CD4-positive, CD25-positive, alpha-beta regulatory T cell (primary cell): ENCODE measurements around the gene DISC1. TPM values are rescaled to one million over a fixed set of nuclear protein-coding genes. Genes with fewer than 3 reads are reported as not detected.

Experiments
- ATAC-seq, 2 donors: fragments of 150-1000 bp; cut with Tn5 transposase; one replicate each; pipeline ENCODE4 v1.10.0; 2021; ENCODE audit warnings: low read depth in 2 of 2, moderate number of reproducible peaks in 2 of 2, moderate library complexity in 1 of 2
- DNase-seq, 3 donors: peaks; one replicate each; pipeline versions ENCODE4 v3.0.0 to v3.0.0-alpha.2; 2012 to 2022; ENCODE audit warnings: mixed read lengths in 1 of 3
- H3K27ac ChIP-seq: one replicate; pipeline ENCODE4 v1.7.0; 2013; ENCODE audit warnings: mild to moderate bottlenecking, low read length; ENCODE audit not compliant: insufficient read depth, poor library complexity, severe bottlenecking
- H3K27me3 ChIP-seq: one replicate; pipeline ENCODE4 v1.7.0; 2013; ENCODE audit warnings: low read length; ENCODE audit not compliant: control insufficient read depth, insufficient read depth
- H3K36me3 ChIP-seq: one replicate; pipeline ENCODE4 v1.7.0; 2013; ENCODE audit warnings: mild to moderate bottlenecking, low read length, moderate library complexity; ENCODE audit not compliant: control insufficient read depth, insufficient read depth
- H3K4me1 ChIP-seq: 2 replicates; pipeline ENCODE4 v1.7.0; 2013; ENCODE audit warnings: mild to moderate bottlenecking, low read length; ENCODE audit not compliant: insufficient read depth, control insufficient read depth, poor library complexity, severe bottlenecking
- H3K4me3 ChIP-seq: one replicate; pipeline ENCODE4 v1.7.0; 2013; ENCODE audit warnings: low read depth, mild to moderate bottlenecking, low read length, moderate library complexity
- H3K9me3 ChIP-seq, 2 experiments: 1 replicate in 1 of 2; 2 replicates in 1 of 2; pipeline ENCODE4 v1.7.0; 2013; ENCODE audit warnings: low read length in 2 of 2, mild to moderate bottlenecking in 1 of 2, moderate library complexity in 1 of 2; ENCODE audit not compliant: control insufficient read depth in 2 of 2
- H3K27ac Mint-ChIP-seq, 3 donors: one replicate each; pipeline ENCODE4 v1.8.0; 2020 to 2022; ENCODE audit warnings: mild to moderate bottlenecking in 3 of 3, mixed read lengths in 3 of 3, moderate library complexity in 2 of 3
- H3K27me3 Mint-ChIP-seq: one replicate; pipeline ENCODE4 v1.8.0; 2022; ENCODE audit warnings: mild to moderate bottlenecking, mixed read lengths
- H3K36me3 Mint-ChIP-seq: one replicate; pipeline ENCODE4 v1.8.0; 2020; ENCODE audit warnings: mixed read lengths
- H3K4me1 Mint-ChIP-seq, 4 donors: one replicate each; pipeline ENCODE4 v1.8.0; 2020 to 2022; ENCODE audit warnings: mixed read lengths in 4 of 4, mild to moderate bottlenecking in 1 of 4
- H3K4me3 Mint-ChIP-seq, 4 donors: one replicate each; pipeline ENCODE4 v1.8.0; 2020 to 2022; ENCODE audit warnings: mild to moderate bottlenecking in 4 of 4, mixed read lengths in 4 of 4, moderate library complexity in 3 of 4
- H3K9me3 Mint-ChIP-seq, 7 donors: one replicate each; pipeline ENCODE4 v1.8.0; 2020 to 2022; ENCODE audit warnings: mixed read lengths in 7 of 7, mild to moderate bottlenecking in 3 of 7, moderate library complexity in 2 of 7
- polyA plus RNA-seq, 4 donors: library from polyadenylated mRNA; unstranded; fragments of 300-500 nt; fragmentation: Illumina TruSeq; gene quantifications; one replicate each; pipeline ENCODE4 v1.2.3, GENCODE V29; 2021
- total RNA-seq: library from RNA; stranded (reverse); gene quantifications from one replicate; pipeline ENCODE4 v1.2.3, GENCODE V29; 2022

The DISC1 gene
- total and polyA plus RNA-seq, 5 donors from 2014 or later: 0.78 to 25.5 (median 2.5) TPM

- no peaks in the 10 kb centered on the region for H3K27me3 ChIP-seq
- H3K4me3 ChIP-seq: no peak overlapping the region
- no peak overlapping the region for H3K27ac ChIP-seq
- ATAC-seq: no peak
- no peaks in the 10 kb centered on the region for H3K4me1 ChIP-seq
- no peak overlapping the region for H3K27ac Mint-ChIP-seq
- no peak overlapping the region for H3K4me3 Mint-ChIP-seq
- no peak for DNase-seq
- peaks cover 9% of the 10 kb centered on the region for H3K36me3 Mint-ChIP-seq
- no peaks in the 10 kb centered on the region for H3K36me3 ChIP-seq
- H3K27me3 Mint-ChIP-seq: no peaks in the 10 kb centered on the region
- peaks cover 0 to 3% (median 0%) of the 10 kb centered on the region in 4 donors for H3K4me1 Mint-ChIP-seq
- H3K9me3 Mint-ChIP-seq: peaks cover 0 to 10% (median 2%) of the 10 kb centered on the region in 7 donors
- H3K9me3 ChIP-seq: no peaks in the 10 kb centered on the region
These were observed 109.9 kb downstream of the DISC1 start for GRCh38 chr1:231736464-231736863.

GRCh38 chr1:231738554-231738953 is 112.0 kb downstream of the DISC1 start:
- Mint-ChIP-seq H3K27me3 (no peaks in the 10 kb centered on the region), H3K4me1 (peaks cover 0 to 3% (median 0%) of the 10 kb centered on the region in 4 donors), H3K27ac (peak overlapping the region in 1 of 3 donors; percentile 29), H3K36me3 (peaks cover 15% of the 10 kb centered on the region), H3K4me3 (no peak overlapping the region), H3K9me3 (peaks cover 0 to 4% (median 2%) of the 10 kb centered on the region in 7 donors)
- Histone ChIP-seq H3K27ac (no peak overlapping the region), H3K4me1 (no peaks in the 10 kb centered on the region), H3K36me3 (no peaks in the 10 kb centered on the region), H3K27me3 (no peaks in the 10 kb centered on the region), H3K4me3 (no peak overlapping the region), H3K9me3 (no peaks in the 10 kb centered on the region)
- DNase-seq (no peak), ATAC-seq (no peak)

GRCh38 chr1:231743966-231744365 is 117.4 kb downstream of the DISC1 start:
- H3K4me1 ChIP-seq: no peaks in the 10 kb centered on the region
- H3K36me3 ChIP-seq: no peaks in the 10 kb centered on the region
- Mint-ChIP-seq H3K4me1 (peaks cover 0 to 3% (median 2%) of the 10 kb centered on the region in 4 donors), H3K9me3 (peaks cover 0 to 10% (median 0%) of the 10 kb centered on the region in 7 donors), H3K27me3 (no peaks in the 10 kb centered on the region), H3K36me3 (peaks cover 31% of the 10 kb centered on the region), H3K4me3 (no peak overlapping the region), H3K27ac (peak overlapping the region in 1 of 3 donors; percentile 14)
- DNase-seq: no peak
- H3K27ac ChIP-seq: no peak overlapping the region
- no peaks in the 10 kb centered on the region for H3K27me3 ChIP-seq
- no peak overlapping the region for H3K4me3 ChIP-seq
- H3K9me3 ChIP-seq: no peaks in the 10 kb centered on the region
- no peak for ATAC-seq

- no peaks in the 10 kb centered on the region for H3K4me1 ChIP-seq
- no peaks in the 10 kb centered on the region for H3K27me3 Mint-ChIP-seq
- no peak for DNase-seq
- H3K9me3 Mint-ChIP-seq: peaks cover 0 to 11% (median 2%) of the 10 kb centered on the region in 7 donors
- H3K36me3 ChIP-seq: peaks cover 26% of the 10 kb centered on the region
- no peak overlapping the region for H3K27ac Mint-ChIP-seq
- no peak overlapping the region for H3K27ac ChIP-seq
- no peaks in the 10 kb centered on the region for H3K27me3 ChIP-seq
- H3K4me1 Mint-ChIP-seq: peaks cover 0 to 9% (median 0%) of the 10 kb centered on the region in 4 donors
- no peak overlapping the region for H3K4me3 Mint-ChIP-seq
- H3K36me3 Mint-ChIP-seq: peaks cover 48% of the 10 kb centered on the region
- H3K4me3 ChIP-seq: no peak overlapping the region
- no peak for ATAC-seq
- H3K9me3 ChIP-seq: peaks cover 3 to 10% of the 10 kb centered on the region in 2 experiments
These were observed 122.3 kb downstream of the DISC1 start for GRCh38 chr1:231748760-231749415.

GRCh38 chr1:231750296-231750695 is 123.7 kb downstream of the DISC1 start:
- no peak overlapping the region for H3K27ac Mint-ChIP-seq
- H3K4me1 ChIP-seq: no peaks in the 10 kb centered on the region
- peaks cover 33% of the 10 kb centered on the region for H3K36me3 ChIP-seq
- H3K4me3 Mint-ChIP-seq: no peak overlapping the region
- no peak overlapping the region for H3K4me3 ChIP-seq
- H3K27ac ChIP-seq: no peak overlapping the region
- peaks cover 0 to 15% (median 3%) of the 10 kb centered on the region in 7 donors for H3K9me3 Mint-ChIP-seq
- H3K4me1 Mint-ChIP-seq: peaks cover 0 to 9% (median 0%) of the 10 kb centered on the region in 4 donors
- no peak for ATAC-seq
- H3K36me3 Mint-ChIP-seq: peaks cover 58% of the 10 kb centered on the region
- H3K27me3 Mint-ChIP-seq: no peaks in the 10 kb centered on the region
- no peaks in the 10 kb centered on the region for H3K27me3 ChIP-seq
- DNase-seq: no peak
- H3K9me3 ChIP-seq: peaks cover 3 to 10% of the 10 kb centered on the region in 2 experiments

- Mint-ChIP-seq H3K4me3 (no peak overlapping the region), H3K36me3 (peaks cover 59% of the 10 kb centered on the region), H3K9me3 (peaks cover 0 to 15% (median 3%) of the 10 kb centered on the region in 7 donors), H3K4me1 (peaks cover 0 to 9% (median 0%) of the 10 kb centered on the region in 4 donors), H3K27ac (no peak overlapping the region), H3K27me3 (no peaks in the 10 kb centered on the region)
- no peaks in the 10 kb centered on the region for H3K27me3 ChIP-seq
- DNase-seq: peak in 1 of 3 donors; percentile 2
- no peak overlapping the region for H3K4me3 ChIP-seq
- ATAC-seq: no peak
- peaks cover 3 to 10% of the 10 kb centered on the region in 2 experiments for H3K9me3 ChIP-seq
- no peak overlapping the region for H3K27ac ChIP-seq
- H3K4me1 ChIP-seq: no peaks in the 10 kb centered on the region
- H3K36me3 ChIP-seq: peaks cover 33% of the 10 kb centered on the region
These were observed 124.3 kb downstream of the DISC1 start for GRCh38 chr1:231750818-231751362.

- Mint-ChIP-seq H3K27ac (no peak overlapping the region), H3K4me1 (peaks cover 0 to 5% (median 0%) of the 10 kb centered on the region in 4 donors), H3K36me3 (peaks cover 60% of the 10 kb centered on the region), H3K4me3 (no peak overlapping the region), H3K27me3 (no peaks in the 10 kb centered on the region), H3K9me3 (peaks cover 0 to 15% (median 4%) of the 10 kb centered on the region in 7 donors)
- H3K9me3 ChIP-seq: peaks cover 3 to 10% of the 10 kb centered on the region in 2 experiments
- no peak overlapping the region for H3K4me3 ChIP-seq
- peaks cover 33% of the 10 kb centered on the region for H3K36me3 ChIP-seq
- no peak overlapping the region for H3K27ac ChIP-seq
- no peaks in the 10 kb centered on the region for H3K4me1 ChIP-seq
- H3K27me3 ChIP-seq: no peaks in the 10 kb centered on the region
- DNase-seq (no peak), ATAC-seq (no peak)
These were observed 124.8 kb downstream of the DISC1 start for GRCh38 chr1:231751415-231751814.
